ENCODE data around the gene PRDX2.
A peak's percentile ranks its signal among the peaks of the same experiment; 100 is the strongest.

The PRDX2 gene

DNA sequence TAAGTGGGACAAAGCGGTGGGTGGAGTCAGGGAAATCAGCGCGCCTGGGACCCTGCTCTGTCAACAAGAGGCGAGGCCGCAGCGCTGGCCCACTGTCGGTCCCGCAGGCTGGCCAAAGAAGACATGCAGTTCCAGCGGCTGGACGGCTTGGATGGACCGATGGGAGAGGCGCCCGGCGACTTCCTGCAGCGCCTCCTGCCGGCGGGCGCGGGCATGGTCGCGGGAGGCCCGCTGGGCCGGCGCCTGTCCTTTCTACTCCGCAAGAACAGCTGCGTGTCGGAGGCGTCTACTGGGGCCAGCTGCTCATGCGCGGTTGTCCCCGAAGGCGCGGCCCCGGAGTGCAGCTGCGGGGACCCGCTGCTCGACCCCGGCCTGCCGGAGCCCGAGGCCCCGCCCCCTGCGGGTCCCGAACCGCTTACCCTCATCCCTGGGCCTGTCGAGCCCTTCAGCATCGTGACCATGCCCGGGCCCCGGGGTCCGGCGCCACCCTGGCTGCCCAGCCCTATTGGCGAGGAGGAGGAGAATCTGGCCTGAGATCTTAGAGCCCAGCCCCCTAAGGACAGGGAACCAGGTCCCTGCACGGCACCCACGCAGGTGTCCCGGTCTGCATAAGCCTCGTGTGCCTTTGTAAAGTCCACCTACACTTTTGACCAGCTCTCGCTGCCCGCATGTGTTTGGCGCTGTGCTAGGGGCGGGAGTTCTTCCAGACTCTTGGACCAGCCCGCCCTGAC is 43.9 kb downstream of the PRDX2 start:
- H3K4me3 ChIP-seq (ENCODE audit: low read length) = peak overlapping the region; percentile 25
- peak; percentile 65 for DNase-seq (ENCODE audit: low read depth)
- TF ChIP-seq, protein P1, sequence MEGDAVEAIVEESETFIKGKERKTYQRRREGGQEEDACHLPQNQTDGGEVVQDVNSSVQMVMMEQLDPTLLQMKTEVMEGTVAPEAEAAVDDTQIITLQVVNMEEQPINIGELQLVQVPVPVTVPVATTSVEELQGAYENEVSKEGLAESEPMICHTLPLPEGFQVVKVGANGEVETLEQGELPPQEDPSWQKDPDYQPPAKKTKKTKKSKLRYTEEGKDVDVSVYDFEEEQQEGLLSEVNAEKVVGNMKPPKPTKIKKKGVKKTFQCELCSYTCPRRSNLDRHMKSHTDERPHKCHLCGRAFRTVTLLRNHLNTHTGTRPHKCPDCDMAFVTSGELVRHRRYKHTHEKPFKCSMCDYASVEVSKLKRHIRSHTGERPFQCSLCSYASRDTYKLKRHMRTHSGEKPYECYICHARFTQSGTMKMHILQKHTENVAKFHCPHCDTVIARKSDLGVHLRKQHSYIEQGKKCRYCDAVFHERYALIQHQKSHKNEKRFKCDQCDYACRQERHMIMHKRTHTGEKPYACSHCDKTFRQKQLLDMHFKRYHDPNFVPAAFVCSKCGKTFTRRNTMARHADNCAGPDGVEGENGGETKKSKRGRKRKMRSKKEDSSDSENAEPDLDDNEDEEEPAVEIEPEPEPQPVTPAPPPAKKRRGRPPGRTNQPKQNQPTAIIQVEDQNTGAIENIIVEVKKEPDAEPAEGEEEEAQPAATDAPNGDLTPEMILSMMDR (IDR thresholded peaks at IDR 0.05; ENCODE audit: insufficient read depth, low read depth, low read length, missing control alignments) = peak; percentile 56

DNA sequence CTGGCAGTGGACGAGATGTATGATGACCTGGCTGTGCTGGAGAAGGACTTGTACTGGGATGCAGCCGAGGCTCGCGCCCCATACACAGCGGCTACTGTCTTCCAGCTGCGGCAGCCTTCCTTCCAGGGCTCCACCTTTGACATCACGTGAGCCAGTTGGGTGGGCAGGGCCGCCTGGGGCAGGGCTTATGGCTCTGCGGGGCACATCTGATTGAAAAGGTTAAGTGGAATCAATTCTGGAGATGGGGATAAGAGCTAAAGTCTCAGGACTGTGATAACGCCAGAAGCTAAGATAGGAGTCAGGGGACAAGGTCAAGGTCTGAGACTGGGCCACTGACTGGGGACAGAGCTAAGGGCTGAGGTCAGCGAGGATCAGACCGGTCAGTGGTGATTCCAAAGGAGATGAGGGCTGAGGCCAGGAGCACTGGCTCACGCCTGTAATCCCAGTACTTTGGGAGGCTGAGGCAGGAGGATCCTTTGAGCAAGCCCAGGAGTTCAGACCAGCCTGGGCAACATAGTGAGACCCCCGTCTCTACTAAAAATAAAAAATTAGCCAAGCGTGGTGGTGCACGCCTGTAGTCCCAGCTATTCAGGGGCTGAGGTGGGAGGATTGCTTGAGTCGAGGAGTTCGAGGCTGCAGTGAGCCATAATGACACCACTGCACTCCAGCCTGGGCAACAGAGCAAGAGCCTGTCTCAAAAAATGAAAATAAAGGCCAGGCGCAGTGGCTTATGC is 45.3 kb downstream of the PRDX2 start:
- no peak overlapping the region for H3K4me3 ChIP-seq (ENCODE audit: low read length)
- DNase-seq (ENCODE audit: low read depth) = no peak
- TF ChIP-seq, protein P1 (IDR thresholded peaks at IDR 0.05; ENCODE audit: insufficient read depth, low read depth, low read length, missing control alignments) = no peak

DNA sequence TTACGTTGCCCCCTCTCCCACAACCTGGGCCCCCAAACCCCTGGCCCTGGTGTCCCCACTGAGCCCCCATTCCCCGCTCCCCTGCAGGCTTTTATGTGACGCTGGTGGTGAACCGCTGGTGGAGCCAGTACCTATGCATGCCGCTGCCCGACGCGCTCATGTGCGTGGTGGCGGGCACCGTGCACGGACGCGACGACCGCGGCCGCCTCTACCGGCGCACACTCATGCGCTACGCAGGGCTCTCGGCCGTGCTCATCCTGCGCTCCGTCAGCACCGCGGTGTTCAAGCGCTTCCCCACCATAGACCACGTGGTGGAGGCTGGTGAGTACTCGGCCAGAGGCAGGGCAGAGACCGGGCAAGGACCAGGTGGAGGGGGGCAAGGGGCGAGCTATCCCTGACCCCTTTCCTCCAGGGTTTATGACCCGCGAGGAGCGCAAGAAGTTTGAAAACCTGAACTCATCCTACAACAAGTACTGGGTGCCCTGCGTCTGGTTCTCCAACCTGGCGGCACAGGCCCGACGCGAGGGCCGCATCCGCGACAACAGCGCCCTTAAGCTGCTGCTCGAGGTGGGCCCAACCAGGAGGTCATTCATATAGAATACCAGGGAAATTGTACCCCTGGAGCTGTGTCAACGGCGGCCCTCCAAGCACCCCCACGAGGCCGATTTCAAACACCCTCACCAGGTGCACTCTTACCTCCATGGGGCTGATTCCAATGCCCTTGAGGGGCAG is 47.0 kb downstream of the PRDX2 start:
- no peak for DNase-seq (ENCODE audit: low read depth)
- TF ChIP-seq, protein P1 (IDR thresholded peaks at IDR 0.05; ENCODE audit: insufficient read depth, low read depth, low read length, missing control alignments) = no peak
- H3K4me3 ChIP-seq (ENCODE audit: low read length) = no peak overlapping the region

DNA sequence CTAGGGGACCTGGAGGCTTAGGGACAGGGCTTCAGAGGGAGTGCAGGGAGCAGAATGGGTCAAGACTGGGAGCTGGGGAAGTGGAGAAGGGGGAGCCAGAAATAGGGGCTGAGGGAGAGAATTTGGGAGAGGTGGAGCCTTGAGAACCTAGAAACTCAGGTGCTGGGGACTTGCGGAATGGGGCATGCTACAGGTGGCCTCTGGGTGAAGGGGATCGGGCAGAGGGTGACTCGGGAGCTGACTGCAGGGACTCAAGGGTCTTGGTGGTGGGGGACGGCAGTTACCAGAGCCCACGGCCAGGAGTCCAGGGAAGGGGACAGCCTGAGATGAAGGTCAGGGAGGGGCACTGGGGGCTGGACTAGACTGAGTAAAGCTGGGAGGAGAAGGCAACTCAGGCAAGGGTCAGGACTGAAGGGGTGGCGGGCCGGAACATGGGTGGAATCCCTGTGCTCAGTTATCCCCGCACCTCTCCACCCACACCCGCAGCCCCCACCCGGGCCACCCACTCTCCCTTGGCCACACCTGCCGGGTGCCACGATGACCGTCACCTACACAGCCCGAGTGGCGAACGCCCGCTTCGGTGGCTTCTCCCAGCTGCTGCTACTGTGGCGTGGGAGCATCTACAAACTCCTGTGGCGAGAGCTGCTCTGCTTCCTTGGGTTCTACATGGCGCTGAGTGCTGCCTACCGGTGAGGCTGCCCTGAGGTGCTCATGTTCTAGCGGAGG is 49.4 kb downstream of the PRDX2 start:
- DNase-seq (ENCODE audit: low read depth) = no peak
- TF ChIP-seq, protein P1 (IDR thresholded peaks at IDR 0.05; ENCODE audit: insufficient read depth, low read depth, low read length, missing control alignments) = no peak
- H3K4me3 ChIP-seq (ENCODE audit: low read length) = no peak overlapping the region

DNA sequence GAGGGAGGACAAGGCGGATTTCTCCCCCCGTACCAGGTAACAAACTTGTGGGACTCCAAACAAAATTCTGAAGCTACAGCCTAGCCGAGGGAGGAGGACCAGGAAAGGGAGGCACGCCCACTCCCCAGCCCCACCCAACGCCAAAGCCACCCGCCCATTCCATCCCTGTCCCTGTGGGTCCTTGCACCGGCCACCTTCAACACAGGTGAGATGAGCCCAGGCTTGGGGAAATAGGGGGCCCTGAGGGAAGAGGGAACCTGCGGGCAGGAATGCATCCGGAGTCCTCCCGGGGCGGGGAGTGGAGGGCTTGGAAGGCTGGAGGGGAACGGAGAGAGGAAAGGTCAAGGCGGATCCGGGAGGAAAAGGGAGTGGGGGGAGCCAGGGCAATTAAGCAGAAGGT is 50.0 kb downstream of the PRDX2 start, which contains the start of gene BEST2:
Gene BEST2 (plus strand): TSS at position 157 of the 400 bp plus-strand sequence. CDS start 802 bp downstream, outside the sequence.
- H3K4me3 ChIP-seq (ENCODE audit: low read length) = no peak within 1 kb of the TSS
- TF ChIP-seq, protein P1 (IDR thresholded peaks at IDR 0.05; ENCODE audit: insufficient read depth, low read depth, low read length, missing control alignments) = no peak
- no peak for DNase-seq (ENCODE audit: low read depth)

DNA sequence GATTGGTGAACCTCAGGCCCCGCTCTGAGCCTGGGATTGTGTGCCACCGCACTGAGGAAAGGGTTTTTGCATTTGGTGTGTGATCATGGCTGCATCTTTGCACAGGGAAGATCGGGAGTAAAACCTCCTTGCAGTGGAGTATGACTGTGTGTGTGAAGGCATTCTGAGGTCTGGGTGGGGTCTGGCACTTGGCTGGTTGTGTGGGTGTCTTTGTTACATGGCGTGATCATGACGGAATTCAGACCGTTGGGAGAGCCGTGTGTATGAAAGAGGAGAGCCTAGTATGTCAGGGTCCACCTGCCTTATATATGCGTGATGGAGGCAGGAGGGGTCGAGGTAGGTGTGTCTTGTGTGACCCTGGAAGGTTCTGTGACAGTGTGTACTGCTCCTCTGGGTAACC is 50.7 kb downstream of the PRDX2 start:
- TF ChIP-seq, protein P1 (IDR thresholded peaks at IDR 0.05; ENCODE audit: insufficient read depth, low read depth, low read length, missing control alignments) = no peak
- peak; percentile 56 for DNase-seq (ENCODE audit: low read depth)
- no peak overlapping the region for H3K4me3 ChIP-seq (ENCODE audit: low read length)

Data from epithelial cell of esophagus (primary cell).